Measurements from ENCODE around the gene NTMT1. TPM values are rescaled to one million over a fixed set of nuclear protein-coding genes. Genes with fewer than 3 reads are reported as not detected.

The NTMT1 gene
- total RNA-seq, 1 experiment from 2014 or later: 84.8 TPM

- peak; percentile 3; the same call in 1 of the 2 replicates for ATAC-seq
- peaks cover 59 to 81% of the 10 kb centered on the region in 2 experiments for H3K4me1 ChIP-seq (ENCODE audit: control insufficient read depth in 1 of 2, insufficient read depth in 2 of 2, low read length in 2 of 2)
- peak overlapping the region; percentile 92 for H3K4me2 ChIP-seq (ENCODE audit: low read length)
- DNase-seq (ENCODE audit: low read depth, low spot score): no peak
- no peak overlapping the region for H2AFZ ChIP-seq (ENCODE audit: low read depth, low read length, poor library complexity, severe bottlenecking)
- no peaks in the 10 kb centered on the region for H3K9me3 ChIP-seq (ENCODE audit: control insufficient read depth in 1 of 2, insufficient read depth in 1 of 2, low read depth in 1 of 2, low read length in 2 of 2)
- ChIA-PET RAD21 (ENCODE audit: low non-redundant PET in 1 of 2, low total read pairs in 2 of 2, uncharacterized antibody in 2 of 2, unreplicated experiment in 2 of 2) (interaction anchor here in 1 of 2 experiments (0.9 kb wide), 1 partner anchor 480 kb away, joined by 4 read pairs; no protein-coding TSS in a partner anchor), CTCF (interaction anchor here (0.7 to 2.4 kb wide), 6 partner anchors 14 to 480 kb away, joined by 3 to 16 read pairs (median 4); partner anchors contain the start of genes IER5L and NTMT1), POLR2A (interaction anchor here (1.2 to 1.4 kb wide), 2 partner anchors 116 to 472 kb away, joined by 3 read pairs; no protein-coding TSS in a partner anchor)
- H3K79me2 ChIP-seq (ENCODE audit: insufficient read depth, low read length): no peaks in the 10 kb centered on the region; the same call in 1 of the 2 replicates
- no peak for TF ChIP-seq ATF3 (IDR thresholded peaks at IDR 0.05)
- no peak for TF ChIP-seq ELF1 (IDR thresholded peaks at IDR 0.05; ENCODE audit: borderline replicate concordance, low read depth)
- no peak for TF ChIP-seq TCF7L2 (IDR thresholded peaks at IDR 0.05; ENCODE audit: borderline replicate concordance, extremely low read depth, insufficient read depth, insufficient read length)
- TF ChIP-seq ZNF274 (IDR thresholded peaks at IDR 0.05; ENCODE audit: low read depth, low read length): no peak
- no peak for TF ChIP-seq SP1 (IDR thresholded peaks at IDR 0.05; ENCODE audit: low read depth)
- no peak for TF ChIP-seq YY1 (IDR thresholded peaks at IDR 0.05; ENCODE audit: extremely low read depth, insufficient replicate concordance, low read depth, low read length)
- TF ChIP-seq MAX (IDR thresholded peaks at IDR 0.05): no peak
- TF ChIP-seq CTCF (IDR thresholded peaks at IDR 0.05 in 2 of 3, conservative IDR thresholded peaks at IDR 0.05 in 1 of 3; ENCODE audit: borderline replicate concordance in 1 of 3, insufficient read depth in 1 of 3, low read depth in 2 of 3, low read length in 2 of 3): no peak
- TF ChIP-seq POLR2AphosphoS5 (IDR thresholded peaks at IDR 0.05; ENCODE audit: low read depth, low read length): no peak
- no peak for TF ChIP-seq CEBPB (IDR thresholded peaks at IDR 0.05; ENCODE audit: low read depth)
- TF ChIP-seq ZFX (IDR thresholded peaks at IDR 0.05): no peak
- no peak for TF ChIP-seq REST (IDR thresholded peaks at IDR 0.05; ENCODE audit: low read depth)
- no peak for TF ChIP-seq EGR1 (IDR thresholded peaks at IDR 0.05; ENCODE audit: low read depth)
- no peak for TF ChIP-seq ZBTB33 (IDR thresholded peaks at IDR 0.05; ENCODE audit: extremely low read depth, insufficient replicate concordance, low read length)
- TF ChIP-seq RAD21 (IDR thresholded peaks at IDR 0.05; ENCODE audit: low read depth): no peak
- no peak for TF ChIP-seq EZH2 (IDR thresholded peaks at IDR 0.05)
- TF ChIP-seq JUND (IDR thresholded peaks at IDR 0.05): no peak
- no peak for TF ChIP-seq FOSL1 (IDR thresholded peaks at IDR 0.05; ENCODE audit: low read depth)
- no peak for TF ChIP-seq CBX3 (IDR thresholded peaks at IDR 0.05; ENCODE audit: low read depth)
- no peak for TF ChIP-seq POLR2A (IDR thresholded peaks at IDR 0.05; ENCODE audit: borderline replicate concordance, extremely low read depth, insufficient read depth, insufficient read length)
- H3K9ac ChIP-seq (ENCODE audit: low read length): peak overlapping the region; percentile 83
- H3K27me3 ChIP-seq (ENCODE audit: insufficient read depth, low read length): no peaks in the 10 kb centered on the region
- peak overlapping the region; percentile 96 for H3K27ac ChIP-seq (ENCODE audit: low read depth, low read length)
- no peaks in the 10 kb centered on the region for H3K36me3 ChIP-seq (ENCODE audit: control insufficient read depth in 1 of 2, insufficient read depth in 2 of 2, low read length in 2 of 2)
- no TSS peak for BruUV-seq (replicated peaks)
- H4K20me1 ChIP-seq (ENCODE audit: insufficient read depth): no peaks in the 10 kb centered on the region
- peak overlapping the region; percentile 51 to 64 for H3K4me3 ChIP-seq (replicated peaks in 1 of 2; ENCODE audit: low read depth in 1 of 2, low read length in 2 of 2)
- intact Hi-C loops (cut with micrococcal nuclease): loop anchor here (1.0 to 5.0 kb wide), 3 partner anchors 204 to 472 kb away; no protein-coding TSS in a partner anchor
- H3K9me2 ChIP-seq (ENCODE audit: insufficient read depth): no peaks in the 10 kb centered on the region
Measured at GRCh38 chr9:129611307-129611800, 14.6 kb upstream of the NTMT1 start.

All from HCT116 (cell line).